ENCODE measurements around the gene ATXN10.

- TF ChIP-seq, protein P1, sequence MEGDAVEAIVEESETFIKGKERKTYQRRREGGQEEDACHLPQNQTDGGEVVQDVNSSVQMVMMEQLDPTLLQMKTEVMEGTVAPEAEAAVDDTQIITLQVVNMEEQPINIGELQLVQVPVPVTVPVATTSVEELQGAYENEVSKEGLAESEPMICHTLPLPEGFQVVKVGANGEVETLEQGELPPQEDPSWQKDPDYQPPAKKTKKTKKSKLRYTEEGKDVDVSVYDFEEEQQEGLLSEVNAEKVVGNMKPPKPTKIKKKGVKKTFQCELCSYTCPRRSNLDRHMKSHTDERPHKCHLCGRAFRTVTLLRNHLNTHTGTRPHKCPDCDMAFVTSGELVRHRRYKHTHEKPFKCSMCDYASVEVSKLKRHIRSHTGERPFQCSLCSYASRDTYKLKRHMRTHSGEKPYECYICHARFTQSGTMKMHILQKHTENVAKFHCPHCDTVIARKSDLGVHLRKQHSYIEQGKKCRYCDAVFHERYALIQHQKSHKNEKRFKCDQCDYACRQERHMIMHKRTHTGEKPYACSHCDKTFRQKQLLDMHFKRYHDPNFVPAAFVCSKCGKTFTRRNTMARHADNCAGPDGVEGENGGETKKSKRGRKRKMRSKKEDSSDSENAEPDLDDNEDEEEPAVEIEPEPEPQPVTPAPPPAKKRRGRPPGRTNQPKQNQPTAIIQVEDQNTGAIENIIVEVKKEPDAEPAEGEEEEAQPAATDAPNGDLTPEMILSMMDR (IDR thresholded peaks at IDR 0.05) = no peak
- no peak for TF ChIP-seq POLR2A (IDR thresholded peaks at IDR 0.05)
Observed at GRCh38 chr22:45657701-45658100, 13.9 kb upstream of the ATXN10 start.

All from esophagus squamous epithelium (tissue), 4 donors.